Mesothelial cell of epicardium (in vitro differentiated cells): ENCODE data around the gene F2RL3. TPM values are rescaled to one million over a fixed set of nuclear protein-coding genes. Genes with fewer than 3 reads are reported as not detected.
"Not testable (repeated sequence)": the region's sequence is repeated elsewhere in the genome, so short reads cannot be mapped to it uniquely, and the experiment has no call there.

Source experiments
- DNase-seq, 2 experiments: peaks; one replicate each; pipeline ENCODE4 v3.0.0; 2021; ENCODE audit warnings: low spot score in 2 of 2; ENCODE audit not compliant: unreplicated experiment in 2 of 2
- H3K27ac Mint-ChIP-seq: 2 replicates; pipeline ENCODE4 v1.8.0; 2021; ENCODE audit warnings: mixed read lengths
- H3K27me3 Mint-ChIP-seq: 2 replicates; pipeline ENCODE4 v1.8.0; 2021; ENCODE audit warnings: low read depth, mixed read lengths
- H3K36me3 Mint-ChIP-seq: 2 replicates; pipeline ENCODE4 v1.8.0; 2021; ENCODE audit warnings: mixed read lengths
- H3K4me1 Mint-ChIP-seq: 2 replicates; pipeline ENCODE4 v1.8.0; 2021; ENCODE audit warnings: mixed read lengths
- H3K4me3 Mint-ChIP-seq: 2 replicates; pipeline ENCODE4 v1.8.0; 2021; ENCODE audit warnings: mild to moderate bottlenecking, moderate library complexity, mixed read lengths
- H3K9me3 Mint-ChIP-seq: 2 replicates; pipeline ENCODE4 v1.8.0; 2021; ENCODE audit warnings: mixed read lengths
- total RNA-seq: library from RNA; stranded (reverse); gene quantifications from 3 replicates; pipeline ENCODE4 v1.2.1, GENCODE V29; 2021
- TF ChIP-seq, protein P1 (sequence below): fragments of 200-600 bp; sonication (generic); IDR thresholded peaks from one replicate; pipeline ENCODE4 v1.5.0; 2021; ENCODE audit warnings: antibody characterized with exemption; ENCODE audit not compliant: unreplicated experiment

F2RL3 gene
- total RNA-seq, 1 donor from 2014 or later: not detected

DNA sequence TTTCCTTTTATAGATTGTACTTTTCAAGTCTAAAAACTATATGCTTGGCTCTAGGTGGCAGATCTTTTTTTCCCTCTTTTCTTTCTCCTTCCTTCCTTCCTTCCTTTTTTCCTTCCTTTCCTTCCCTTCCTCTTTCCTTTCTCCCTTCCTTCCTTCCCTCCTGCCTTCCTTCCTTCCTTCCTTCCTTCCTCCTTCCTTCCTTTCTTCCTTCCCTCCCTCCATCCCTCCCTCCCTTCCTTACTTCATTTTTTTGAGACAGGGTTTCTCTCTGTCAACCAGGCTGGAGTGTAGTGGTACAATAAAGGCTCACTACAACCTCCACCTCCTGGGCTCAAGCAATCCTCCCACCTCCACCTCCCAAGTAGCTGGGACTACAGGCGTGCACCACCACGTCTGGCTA is 48.1 kb downstream of the F2RL3 start:
- Mint-ChIP-seq H3K9me3 (peaks cover 26% of the 10 kb centered on the region), H3K4me3 (no peak overlapping the region), H3K27me3 (no peaks in the 10 kb centered on the region), H3K36me3 (peaks cover 17% of the 10 kb centered on the region), H3K27ac (no peak overlapping the region), H3K4me1 (no peaks in the 10 kb centered on the region)
- TF ChIP-seq, protein P1, sequence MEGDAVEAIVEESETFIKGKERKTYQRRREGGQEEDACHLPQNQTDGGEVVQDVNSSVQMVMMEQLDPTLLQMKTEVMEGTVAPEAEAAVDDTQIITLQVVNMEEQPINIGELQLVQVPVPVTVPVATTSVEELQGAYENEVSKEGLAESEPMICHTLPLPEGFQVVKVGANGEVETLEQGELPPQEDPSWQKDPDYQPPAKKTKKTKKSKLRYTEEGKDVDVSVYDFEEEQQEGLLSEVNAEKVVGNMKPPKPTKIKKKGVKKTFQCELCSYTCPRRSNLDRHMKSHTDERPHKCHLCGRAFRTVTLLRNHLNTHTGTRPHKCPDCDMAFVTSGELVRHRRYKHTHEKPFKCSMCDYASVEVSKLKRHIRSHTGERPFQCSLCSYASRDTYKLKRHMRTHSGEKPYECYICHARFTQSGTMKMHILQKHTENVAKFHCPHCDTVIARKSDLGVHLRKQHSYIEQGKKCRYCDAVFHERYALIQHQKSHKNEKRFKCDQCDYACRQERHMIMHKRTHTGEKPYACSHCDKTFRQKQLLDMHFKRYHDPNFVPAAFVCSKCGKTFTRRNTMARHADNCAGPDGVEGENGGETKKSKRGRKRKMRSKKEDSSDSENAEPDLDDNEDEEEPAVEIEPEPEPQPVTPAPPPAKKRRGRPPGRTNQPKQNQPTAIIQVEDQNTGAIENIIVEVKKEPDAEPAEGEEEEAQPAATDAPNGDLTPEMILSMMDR: no peak
- no peak for DNase-seq

- Mint-ChIP-seq H3K36me3 (peaks cover 17% of the 10 kb centered on the region), H3K9me3 (peaks cover 21% of the 10 kb centered on the region)
- not testable (repeated sequence) for H3K27me3 Mint-ChIP-seq, DNase-seq, H3K27ac Mint-ChIP-seq, H3K4me3 Mint-ChIP-seq, H3K4me1 Mint-ChIP-seq
These were observed 49.0 kb downstream of the F2RL3 start for GRCh38 chr19:16937796-16938195.

GRCh38 chr19:16938211-16938610 is 49.4 kb downstream of the F2RL3 start:
- DNase-seq: no peak
- Mint-ChIP-seq H3K36me3 (peaks cover 17% of the 10 kb centered on the region), H3K4me3 (no peak overlapping the region), H3K4me1 (no peaks in the 10 kb centered on the region), H3K27me3 (no peaks in the 10 kb centered on the region), H3K9me3 (peaks cover 21% of the 10 kb centered on the region), H3K27ac (no peak overlapping the region)
- TF ChIP-seq, protein P1: no peak

- DNase-seq, H3K4me3 Mint-ChIP-seq, H3K27ac Mint-ChIP-seq, H3K36me3 Mint-ChIP-seq, H3K27me3 Mint-ChIP-seq, H3K4me1 Mint-ChIP-seq, H3K9me3 Mint-ChIP-seq: not testable (repeated sequence)
These were observed 51.3 kb downstream of the F2RL3 start for GRCh38 chr19:16940063-16940462.

GRCh38 chr19:16940626-16941025 is 51.8 kb downstream of the F2RL3 start:
- H3K4me3 Mint-ChIP-seq: no peak overlapping the region
- peaks cover 5% of the 10 kb centered on the region for H3K36me3 Mint-ChIP-seq
- TF ChIP-seq, protein P1: no peak
- DNase-seq: no peak
- no peaks in the 10 kb centered on the region for H3K27me3 Mint-ChIP-seq
- H3K9me3 Mint-ChIP-seq: no peaks in the 10 kb centered on the region
- no peaks in the 10 kb centered on the region for H3K4me1 Mint-ChIP-seq
- no peak overlapping the region for H3K27ac Mint-ChIP-seq

Other genes starting within 250 kb of the F2RL3 start
- gene SMIM7, start 228.9 kb upstream of the F2RL3 start, total RNA-seq: 74.8 to 80.9 TPM (median 80.2 TPM) in 3 replicates
- gene TMEM38A, start 227.9 kb upstream of the F2RL3 start, total RNA-seq: 5.7 to 7.8 TPM (median 5.9 TPM) in 3 replicates
- gene NWD1, start 169.2 kb upstream of the F2RL3 start, total RNA-seq: 0.07 to 0.09 TPM (median 0.07 TPM) in 3 replicates
- 112 to 117 TPM (median 116 TPM) in 3 replicates for gene SIN3B, start 59.6 kb upstream of the F2RL3 start, total RNA-seq
- 38.8 to 43.0 TPM (median 40.9 TPM) in 3 replicates for gene CPAMD8, start 137.8 kb downstream of the F2RL3 start, total RNA-seq
- gene HAUS8, start 186.5 kb downstream of the F2RL3 start, total RNA-seq: 11.9 to 14.7 TPM (median 13.3 TPM) in 3 replicates
- gene MYO9B, start 186.8 kb downstream of the F2RL3 start, total RNA-seq: 86.0 to 90.8 TPM (median 87.7 TPM) in 3 replicates